Natural killer cell (primary cell): ENCODE measurements around the gene NCOA4. TPM values are rescaled to one million over a fixed set of nuclear protein-coding genes. Genes with fewer than 3 reads are reported as not detected.

Experiments
- ATAC-seq, 3 donors: fragments of 150-1000 bp in 2 of 3; fragments of 200-7000 bp in 1 of 3; cut with Tn5 transposase; 1 replicate in 1 of 3; 2 replicates in 2 of 3; pipeline ENCODE4 v1.10.0; 2021; ENCODE audit warnings: mild to moderate bottlenecking in 2 of 3, moderate library complexity in 2 of 3
- DNase-seq, 2 donors: peaks; one replicate each; pipeline versions ENCODE4 v3.0.0 to v3.0.0-alpha.2; 2013 to 2021; ENCODE audit warnings: mixed read lengths in 1 of 2
- H3K27ac ChIP-seq: one replicate; pipeline ENCODE4 v1.5.1; 2013; ENCODE audit warnings: mild to moderate bottlenecking, low read length
- H3K27me3 ChIP-seq: one replicate; pipeline ENCODE4 v1.6.1; 2013; ENCODE audit warnings: low read length; ENCODE audit not compliant: control insufficient read depth, insufficient read depth
- H3K36me3 ChIP-seq: one replicate; pipeline ENCODE4 v1.6.1; 2013; ENCODE audit warnings: low read length; ENCODE audit not compliant: control insufficient read depth, insufficient read depth
- H3K4me1 ChIP-seq: one replicate; pipeline ENCODE4 v1.6.1; 2013; ENCODE audit warnings: low read length; ENCODE audit not compliant: control insufficient read depth, insufficient read depth
- H3K4me3 ChIP-seq: one replicate; pipeline ENCODE4 v1.5.1; 2013; ENCODE audit warnings: low read length
- H3K9me3 ChIP-seq: one replicate; pipeline ENCODE4 v1.6.1; 2013; ENCODE audit warnings: low read length; ENCODE audit not compliant: control insufficient read depth, insufficient read depth
- H3K27ac Mint-ChIP-seq, 2 donors: one replicate each; pipeline ENCODE4 v1.8.0; 2022; ENCODE audit warnings: mild to moderate bottlenecking in 2 of 2, mixed read lengths in 2 of 2, moderate library complexity in 1 of 2
- H3K27me3 Mint-ChIP-seq, 2 donors: one replicate each; pipeline ENCODE4 v1.8.0; 2022; ENCODE audit warnings: low read depth in 2 of 2, mixed read lengths in 2 of 2
- H3K36me3 Mint-ChIP-seq: one replicate; pipeline ENCODE4 v1.8.0; 2022; ENCODE audit warnings: mixed read lengths
- H3K4me1 Mint-ChIP-seq, 2 donors: one replicate each; pipeline ENCODE4 v1.8.0; 2022; ENCODE audit warnings: mixed read lengths in 2 of 2
- H3K4me3 Mint-ChIP-seq: one replicate; pipeline ENCODE4 v1.8.0; 2022; ENCODE audit warnings: mild to moderate bottlenecking, moderate library complexity, mixed read lengths
- H3K9me3 Mint-ChIP-seq, 2 donors: one replicate each; pipeline ENCODE4 v1.8.0; 2022; ENCODE audit warnings: mixed read lengths in 2 of 2
- CTCF ChIP-seq: fragments of 200-600 bp; IDR thresholded peaks from one replicate; pipeline ENCODE4 v1.8.0; 2022; ENCODE audit warnings: antibody characterized with exemption
- WGBS: methylation state at CpG from one replicate; pipeline ENCODE4 v1.1.7; 2013; ENCODE audit warnings: missing lambda C conversion rate; ENCODE audit not compliant: insufficient coverage; 5-methylcytosine and 5-hydroxymethylcytosine counted together
- intact Hi-C: fragments of 100-400 bp; cut with micrococcal nuclease; formaldehyde crosslinking; loops from one replicate; pipeline ENCODE4 v1.14.2; 2022
- total RNA-seq, 4 donors: library from RNA; stranded (reverse); fragments of 120-200 nt in 1 of 4; gene quantifications; one replicate each; pipeline versions ENCODE4 v1.2.3 to v1.2.4, GENCODE V29; 2013 to 2022

Gene NCOA4
- 100 to 1,000 TPM in 2 of 3 donors, 10 to 100 TPM in 1; 88.4 to 104 (median 103) TPM for total RNA-seq
- total RNA-seq (2013): 218 TPM

GRCh38 chr10:46030091-46030937, at the start of gene NCOA4:
TSS of gene NCOA4 (minus strand) at chr10:46030623. CDS start at chr10:46016680, 13,943 bp downstream.
- intact Hi-C loops: no loop called here
- H3K9me3 ChIP-seq: no peaks in the 10 kb centered on the region
- Mint-ChIP-seq H3K27ac (peak within 1 kb of the TSS; percentile 93 to 99), H3K9me3 (no peaks in the 10 kb centered on the region), H3K36me3 (no peaks in the 10 kb centered on the region), H3K27me3 (peaks cover 3% of the 10 kb centered on the region in 2 donors), H3K4me1 (peaks cover 49 to 56% of the 10 kb centered on the region in 2 donors), H3K4me3 (peak within 1 kb of the TSS; percentile 96)
- peaks cover 13% of the 10 kb centered on the region for H3K4me1 ChIP-seq
- peak within 1 kb of the TSS; percentile 84 for H3K27ac ChIP-seq
- H3K27me3 ChIP-seq: no peaks in the 10 kb centered on the region
- ATAC-seq: peak; percentile 97 to 99 (median 97)
- peaks cover 4% of the 10 kb centered on the region for H3K36me3 ChIP-seq
- peak; percentile 92 to 100 for DNase-seq
- TF ChIP-seq CTCF: peak; percentile 71
- peak within 1 kb of the TSS; percentile 68 for H3K4me3 ChIP-seq
- 1% methylated on average over 59 of the region's 59 CpGs for WGBS

GRCh38 chr10:46079831-46080585, 49.6 kb upstream of the NCOA4 start:
- WGBS: 17% methylated on average over 3 of the region's 4 CpGs
- H3K36me3 Mint-ChIP-seq: no peaks in the 10 kb centered on the region
- ATAC-seq (peak in 2 of 3 donors; percentile 47 to 69), DNase-seq (no peak)
- peaks cover 0 to 3% of the 10 kb centered on the region in 2 donors for H3K27me3 Mint-ChIP-seq
- intact Hi-C loops: no loop called here
- peak overlapping the region in 1 of 2 donors; percentile 65 for H3K27ac Mint-ChIP-seq
- no peaks in the 10 kb centered on the region for H3K36me3 ChIP-seq
- H3K4me1 ChIP-seq: peaks cover 38% of the 10 kb centered on the region
- H3K9me3 Mint-ChIP-seq: no peaks in the 10 kb centered on the region
- H3K4me3 ChIP-seq: no peak overlapping the region
- peaks cover 0 to 42% of the 10 kb centered on the region in 2 donors for H3K4me1 Mint-ChIP-seq
- H3K27ac ChIP-seq: peak overlapping the region; percentile 25
- peak overlapping the region; percentile 43 for H3K4me3 Mint-ChIP-seq
- TF ChIP-seq CTCF: no peak
- H3K9me3 ChIP-seq: no peaks in the 10 kb centered on the region
- H3K27me3 ChIP-seq: no peaks in the 10 kb centered on the region

GRCh38 chr10:46077731-46078413, 47.4 kb upstream of the NCOA4 start:
- 90% methylated on average over 5 of the region's 5 CpGs for WGBS

More at GRCh38 chr10:46077731-46078413, 47.4 kb upstream of the NCOA4 start:
- no peak for DNase-seq
- Histone ChIP-seq H3K9me3 (no peaks in the 10 kb centered on the region), H3K36me3 (no peaks in the 10 kb centered on the region), H3K4me1 (peaks cover 44% of the 10 kb centered on the region), H3K4me3 (no peak overlapping the region), H3K27me3 (no peaks in the 10 kb centered on the region), H3K27ac (no peak overlapping the region)
- Mint-ChIP-seq H3K4me1 (peaks cover 0 to 53% of the 10 kb centered on the region in 2 donors), H3K36me3 (no peaks in the 10 kb centered on the region), H3K27ac (peak overlapping the region in 1 of 2 donors; percentile 45), H3K9me3 (no peaks in the 10 kb centered on the region), H3K27me3 (peaks cover 0 to 3% of the 10 kb centered on the region in 2 donors), H3K4me3 (peak overlapping the region; percentile 25)
- TF ChIP-seq CTCF: no peak
- ATAC-seq: peak in 1 of 3 donors; percentile 69
- intact Hi-C loops: no loop called here
